Measurements from ENCODE around the gene HYDIN. TPM values are rescaled to one million over a fixed set of nuclear protein-coding genes. Genes with fewer than 3 reads are reported as not detected.

The HYDIN gene
- polyA plus RNA-seq, 1 donor from 2014 or later: 2.2 TPM

DNA sequence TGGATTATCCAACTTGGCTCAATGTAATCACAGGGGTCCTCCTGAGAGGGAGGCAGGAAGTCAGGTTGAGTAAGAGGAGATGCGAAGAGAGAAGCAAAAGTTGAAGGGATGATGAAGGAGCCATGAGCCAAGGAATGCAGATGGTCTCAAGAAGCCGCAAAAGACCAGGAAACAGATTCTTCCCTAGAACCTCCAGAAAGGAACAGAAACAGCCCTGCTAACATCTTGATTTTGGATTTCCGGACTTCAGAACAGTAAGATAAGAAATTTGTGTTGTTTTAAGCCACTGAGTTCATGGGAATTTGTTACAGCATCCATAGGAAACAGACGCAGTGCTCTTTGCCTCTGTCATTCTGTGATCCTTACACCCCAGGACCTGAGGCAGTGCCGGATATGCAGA lies 31.9 kb upstream of the HYDIN start:
- TF ChIP-seq RAD21 (conservative IDR thresholded peaks at IDR 0.05): no peak
- TF ChIP-seq, protein P1, sequence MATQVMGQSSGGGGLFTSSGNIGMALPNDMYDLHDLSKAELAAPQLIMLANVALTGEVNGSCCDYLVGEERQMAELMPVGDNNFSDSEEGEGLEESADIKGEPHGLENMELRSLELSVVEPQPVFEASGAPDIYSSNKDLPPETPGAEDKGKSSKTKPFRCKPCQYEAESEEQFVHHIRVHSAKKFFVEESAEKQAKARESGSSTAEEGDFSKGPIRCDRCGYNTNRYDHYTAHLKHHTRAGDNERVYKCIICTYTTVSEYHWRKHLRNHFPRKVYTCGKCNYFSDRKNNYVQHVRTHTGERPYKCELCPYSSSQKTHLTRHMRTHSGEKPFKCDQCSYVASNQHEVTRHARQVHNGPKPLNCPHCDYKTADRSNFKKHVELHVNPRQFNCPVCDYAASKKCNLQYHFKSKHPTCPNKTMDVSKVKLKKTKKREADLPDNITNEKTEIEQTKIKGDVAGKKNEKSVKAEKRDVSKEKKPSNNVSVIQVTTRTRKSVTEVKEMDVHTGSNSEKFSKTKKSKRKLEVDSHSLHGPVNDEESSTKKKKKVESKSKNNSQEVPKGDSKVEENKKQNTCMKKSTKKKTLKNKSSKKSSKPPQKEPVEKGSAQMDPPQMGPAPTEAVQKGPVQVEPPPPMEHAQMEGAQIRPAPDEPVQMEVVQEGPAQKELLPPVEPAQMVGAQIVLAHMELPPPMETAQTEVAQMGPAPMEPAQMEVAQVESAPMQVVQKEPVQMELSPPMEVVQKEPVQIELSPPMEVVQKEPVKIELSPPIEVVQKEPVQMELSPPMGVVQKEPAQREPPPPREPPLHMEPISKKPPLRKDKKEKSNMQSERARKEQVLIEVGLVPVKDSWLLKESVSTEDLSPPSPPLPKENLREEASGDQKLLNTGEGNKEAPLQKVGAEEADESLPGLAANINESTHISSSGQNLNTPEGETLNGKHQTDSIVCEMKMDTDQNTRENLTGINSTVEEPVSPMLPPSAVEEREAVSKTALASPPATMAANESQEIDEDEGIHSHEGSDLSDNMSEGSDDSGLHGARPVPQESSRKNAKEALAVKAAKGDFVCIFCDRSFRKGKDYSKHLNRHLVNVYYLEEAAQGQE (IDR thresholded peaks at IDR 0.05; ENCODE audit: borderline replicate concordance): no peak
- TF ChIP-seq MXI1 (conservative IDR thresholded peaks at IDR 0.05; ENCODE audit: poor library complexity, severe bottlenecking): no peak
- no peak for TF ChIP-seq SMC3 (conservative IDR thresholded peaks at IDR 0.05; ENCODE audit: poor library complexity)
- TF ChIP-seq EZH2 (IDR thresholded peaks at IDR 0.05; ENCODE audit: borderline replicate concordance, insufficient read depth, low read length, poor library complexity, severe bottlenecking): no peak
- no peak for TF ChIP-seq EP300 (conservative IDR thresholded peaks at IDR 0.05; ENCODE audit: poor library complexity, severe bottlenecking)
- no peak for TF ChIP-seq CTCF (IDR thresholded peaks at IDR 0.05; ENCODE audit: poor library complexity, severe bottlenecking)
- no peak for TF ChIP-seq TAF1 (IDR thresholded peaks at IDR 0.05; ENCODE audit: low read depth)
- TF ChIP-seq POLR2AphosphoS5 (IDR thresholded peaks at IDR 0.05): no peak
- Histone ChIP-seq H3K4me3 (ENCODE audit: low read length) (no peak overlapping the region), H3K79me2 (replicated peaks; ENCODE audit: insufficient read depth, low read length) (no peaks in the 10 kb centered on the region), H3K27me3 (ENCODE audit: insufficient read depth, low read depth, low read length) (no peaks in the 10 kb centered on the region), H3K27ac (ENCODE audit: low read length) (no peak overlapping the region), H4K20me1 (ENCODE audit: insufficient read depth) (no peaks in the 10 kb centered on the region), H3K9me2 (ENCODE audit: insufficient read depth, low read length) (no peaks in the 10 kb centered on the region), H3F3A (ENCODE audit: insufficient read depth, low read length, poor library complexity, severe bottlenecking) (no peaks in the 10 kb centered on the region), H3K9me3 (ENCODE audit: low read length) (no peaks in the 10 kb centered on the region), H3K36me3 (ENCODE audit: insufficient read depth, low read length) (no peaks in the 10 kb centered on the region), H3K4me2 (ENCODE audit: low read length) (no peak overlapping the region), H2AFZ (ENCODE audit: low read depth, low read length) (no peak overlapping the region), H3K9ac (ENCODE audit: low read length) (no peak overlapping the region)

DNA sequence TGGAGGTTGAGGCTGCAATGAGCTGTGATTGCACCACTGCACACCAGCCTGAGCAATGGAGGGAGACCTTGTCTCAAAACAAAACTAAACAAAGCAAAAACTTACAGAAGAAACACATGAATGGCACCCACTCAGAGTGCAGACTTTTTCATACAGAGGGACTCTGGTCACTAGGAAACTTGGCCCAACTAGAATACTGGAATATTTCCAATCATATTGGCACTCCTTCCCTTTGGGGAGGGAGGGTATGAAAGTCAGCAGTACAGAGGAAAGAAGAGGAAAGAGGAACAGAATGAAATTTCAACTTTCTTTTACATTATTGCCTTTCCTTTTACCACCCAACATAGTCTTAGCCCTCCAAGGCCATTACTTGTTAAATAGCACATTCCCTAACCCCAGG lies 30.5 kb upstream of the HYDIN start:
- no peaks in the 10 kb centered on the region for H4K20me1 ChIP-seq (ENCODE audit: insufficient read depth)
- H3K9ac ChIP-seq (ENCODE audit: low read length): no peak overlapping the region
- no peaks in the 10 kb centered on the region for H3K36me3 ChIP-seq (ENCODE audit: insufficient read depth, low read length)
- no peaks in the 10 kb centered on the region for H3K9me3 ChIP-seq (ENCODE audit: low read length)
- no peaks in the 10 kb centered on the region for H3K9me2 ChIP-seq (ENCODE audit: insufficient read depth, low read length)
- no peaks in the 10 kb centered on the region for H3K27me3 ChIP-seq (ENCODE audit: insufficient read depth, low read depth, low read length)
- no peak overlapping the region for H3K27ac ChIP-seq (ENCODE audit: low read length)
- TF ChIP-seq POLR2AphosphoS5 (IDR thresholded peaks at IDR 0.05): no peak
- no peak for TF ChIP-seq TAF1 (IDR thresholded peaks at IDR 0.05; ENCODE audit: low read depth)
- TF ChIP-seq MXI1 (conservative IDR thresholded peaks at IDR 0.05; ENCODE audit: poor library complexity, severe bottlenecking): no peak
- no peak for TF ChIP-seq EZH2 (IDR thresholded peaks at IDR 0.05; ENCODE audit: borderline replicate concordance, insufficient read depth, low read length, poor library complexity, severe bottlenecking)
- TF ChIP-seq, protein P1 (IDR thresholded peaks at IDR 0.05; ENCODE audit: borderline replicate concordance): no peak
- no peak for TF ChIP-seq SMC3 (conservative IDR thresholded peaks at IDR 0.05; ENCODE audit: poor library complexity)
- TF ChIP-seq RAD21 (conservative IDR thresholded peaks at IDR 0.05): no peak
- TF ChIP-seq EP300 (conservative IDR thresholded peaks at IDR 0.05; ENCODE audit: poor library complexity, severe bottlenecking): no peak
- TF ChIP-seq CTCF (IDR thresholded peaks at IDR 0.05; ENCODE audit: poor library complexity, severe bottlenecking): no peak
- H3K4me3 ChIP-seq (ENCODE audit: low read length): no peak overlapping the region
- H3K79me2 ChIP-seq (replicated peaks; ENCODE audit: insufficient read depth, low read length): no peaks in the 10 kb centered on the region
- no peak overlapping the region for H2AFZ ChIP-seq (ENCODE audit: low read depth, low read length)
- H3K4me2 ChIP-seq (ENCODE audit: low read length): no peak overlapping the region
- H3F3A ChIP-seq (ENCODE audit: insufficient read depth, low read length, poor library complexity, severe bottlenecking): no peaks in the 10 kb centered on the region
